Activated CD4-positive, alpha-beta T cell treated with anti-CD3 and anti-CD28 coated beads, Interleukin-2, amount 10 ng/mL, durations not matched to agents 7 days and 5 days (primary cell): ENCODE results near the gene YY2. TPM values are rescaled to one million over a fixed set of nuclear protein-coding genes. Genes with fewer than 3 reads are reported as not detected.

Experiments
- CTCF ChIA-PET: fragments of 350-600 bp; sonication (Branson Sonifier 250); formaldehyde crosslinking; loops from one replicate; lab custom pipeline; 2021; ENCODE audit warnings: antibody characterized with exemption; lab: Charles Lee
- POLR2A ChIA-PET: fragments of 350-600 bp; sonication (Branson Sonifier 250); formaldehyde crosslinking; loops from one replicate; lab custom pipeline; 2021; ENCODE audit warnings: antibody characterized with exemption; lab: Charles Lee
- DNase-seq: peaks from one replicate; pipeline ENCODE4 v3.0.0-alpha.2; 2020
- H3K27ac Mint-ChIP-seq: one replicate; pipeline ENCODE4 v1.8.0; 2021; ENCODE audit warnings: mild to moderate bottlenecking, moderate library complexity, mixed read lengths
- H3K27me3 Mint-ChIP-seq: one replicate; pipeline ENCODE4 v1.8.0; 2021; ENCODE audit warnings: mixed read lengths
- H3K36me3 Mint-ChIP-seq: one replicate; pipeline ENCODE4 v1.8.0; 2021; ENCODE audit warnings: low read depth, mixed read lengths
- H3K4me1 Mint-ChIP-seq: one replicate; pipeline ENCODE4 v1.8.0; 2021; ENCODE audit warnings: mixed read lengths
- H3K4me3 Mint-ChIP-seq: one replicate; pipeline ENCODE4 v1.8.0; 2021; ENCODE audit warnings: mild to moderate bottlenecking, moderate library complexity, mixed read lengths
- H3K9me3 Mint-ChIP-seq: one replicate; pipeline ENCODE4 v1.8.0; 2021; ENCODE audit warnings: mixed read lengths
- total RNA-seq, 2 experiments: library from RNA; stranded (reverse); gene quantifications; one replicate each; pipeline ENCODE4 v1.2.3, GENCODE V29; 2021

The YY2 gene
- total RNA-seq, 2 experiments from 2014 or later, result 1.5 to 2.0 TPM

DNA sequence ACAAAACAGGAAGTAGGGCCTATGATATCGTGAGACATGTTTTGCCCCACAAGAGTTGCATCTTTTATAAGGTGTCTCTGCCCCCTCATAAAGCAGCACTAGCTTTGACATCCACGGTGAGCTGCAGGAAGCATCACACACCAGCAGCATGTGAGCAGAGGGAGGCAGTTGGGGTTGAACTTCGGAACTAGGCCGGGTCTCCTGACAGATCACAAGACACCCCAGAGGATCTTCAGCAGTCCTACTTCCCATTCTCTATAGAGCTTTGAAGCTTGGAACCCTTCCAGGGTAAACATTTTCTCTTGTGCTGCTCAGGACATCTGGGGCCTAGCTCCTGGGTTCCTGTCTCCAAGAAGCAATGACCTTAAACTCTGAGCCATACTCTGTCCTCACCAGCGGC lies 27.5 kb downstream of the YY2 start:
- no peak for DNase-seq
- CTCF ChIA-PET, result no interaction called here
- Mint-ChIP-seq H3K27ac (no peak overlapping the region), H3K36me3 (peaks cover 17% of the 10 kb centered on the region), H3K27me3 (no peaks in the 10 kb centered on the region), H3K4me1 (no peaks in the 10 kb centered on the region), H3K9me3 (no peaks in the 10 kb centered on the region), H3K4me3 (no peak overlapping the region)
- POLR2A ChIA-PET, result no interaction called here

DNA sequence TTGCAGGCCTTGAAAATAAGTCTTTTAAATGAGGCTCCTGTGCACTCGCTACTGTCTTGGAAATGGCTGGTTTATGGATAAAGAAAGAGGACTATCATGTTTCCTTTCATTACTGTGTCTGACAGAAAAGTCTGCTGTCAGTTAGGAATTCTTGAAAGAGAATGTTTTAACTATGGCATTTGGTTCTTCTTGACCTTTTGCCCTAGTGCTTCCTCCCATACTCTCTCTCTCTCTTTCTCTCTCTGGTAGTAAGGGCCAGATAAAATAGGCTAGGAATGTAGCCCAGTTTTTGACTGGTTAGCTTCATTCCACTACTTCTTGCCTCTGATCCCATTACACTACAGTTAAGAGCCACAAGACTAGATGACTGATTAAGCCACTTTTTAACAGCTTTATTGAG lies 29.8 kb downstream of the YY2 start:
- Mint-ChIP-seq H3K27ac (no peak overlapping the region), H3K4me1 (no peaks in the 10 kb centered on the region), H3K4me3 (no peak overlapping the region), H3K36me3 (peaks cover 15% of the 10 kb centered on the region), H3K9me3 (no peaks in the 10 kb centered on the region), H3K27me3 (no peaks in the 10 kb centered on the region)
- POLR2A ChIA-PET, result no interaction called here
- CTCF ChIA-PET, result no interaction called here
- DNase-seq, result no peak

DNA sequence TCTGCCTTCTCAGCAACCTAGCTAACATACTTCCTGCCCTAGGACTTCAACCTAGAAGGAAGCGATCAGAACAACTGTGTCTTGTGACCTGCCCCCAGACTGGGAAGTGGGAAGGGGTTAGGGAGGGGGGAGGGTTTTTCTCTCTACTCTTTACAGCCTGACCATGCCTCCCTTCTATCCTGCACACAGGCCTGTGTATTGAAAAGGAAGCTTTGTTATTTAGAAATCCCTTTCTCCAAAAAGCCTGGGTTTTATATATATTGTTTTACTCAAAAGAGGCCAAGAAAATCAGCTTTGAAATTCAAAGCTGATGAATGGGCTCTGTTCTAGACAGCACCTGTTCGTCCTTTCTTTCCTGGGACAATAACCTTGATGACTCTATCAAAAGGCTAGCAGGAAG lies 49.5 kb downstream of the YY2 start:
- no peak overlapping the region for H3K27ac Mint-ChIP-seq
- CTCF ChIA-PET, result no interaction called here

DNA sequence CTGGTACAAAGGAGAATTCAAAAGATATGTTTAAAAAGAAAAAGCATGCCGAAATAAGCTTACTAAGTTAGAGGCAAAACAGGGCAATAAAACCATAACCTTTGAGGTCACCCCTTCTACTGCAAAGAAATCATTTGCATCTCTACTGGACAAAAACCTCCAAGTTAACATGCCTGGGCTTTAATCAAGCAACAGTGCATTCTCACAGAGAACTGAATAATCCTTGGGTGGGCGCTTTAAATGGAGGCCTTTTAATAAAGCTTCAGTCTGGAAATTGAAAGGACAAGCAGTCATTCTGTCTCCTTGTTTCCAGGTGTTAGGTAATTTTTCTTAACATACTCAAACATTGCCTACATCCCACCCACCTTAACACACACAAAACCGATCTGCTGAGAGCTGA lies 50.2 kb downstream of the YY2 start:
- H3K36me3 Mint-ChIP-seq, result no peaks in the 10 kb centered on the region
- no peak overlapping the region for H3K4me3 Mint-ChIP-seq
- DNase-seq, result no peak
- ChIA-PET CTCF (no interaction called here), POLR2A (no interaction called here)
- no peak overlapping the region for H3K27ac Mint-ChIP-seq
- H3K4me1 Mint-ChIP-seq, result no peaks in the 10 kb centered on the region
- H3K9me3 Mint-ChIP-seq, result no peaks in the 10 kb centered on the region
- H3K27me3 Mint-ChIP-seq, result no peaks in the 10 kb centered on the region

More for the DNA sequence above, 49.5 kb downstream of the YY2 start:
- H3K4me1 Mint-ChIP-seq, result no peaks in the 10 kb centered on the region
- H3K4me3 Mint-ChIP-seq, result no peak overlapping the region
- no peak for DNase-seq
- no peaks in the 10 kb centered on the region for H3K27me3 Mint-ChIP-seq
- H3K9me3 Mint-ChIP-seq, result no peaks in the 10 kb centered on the region
- POLR2A ChIA-PET, result no interaction called here
- H3K36me3 Mint-ChIP-seq, result no peaks in the 10 kb centered on the region

DNA sequence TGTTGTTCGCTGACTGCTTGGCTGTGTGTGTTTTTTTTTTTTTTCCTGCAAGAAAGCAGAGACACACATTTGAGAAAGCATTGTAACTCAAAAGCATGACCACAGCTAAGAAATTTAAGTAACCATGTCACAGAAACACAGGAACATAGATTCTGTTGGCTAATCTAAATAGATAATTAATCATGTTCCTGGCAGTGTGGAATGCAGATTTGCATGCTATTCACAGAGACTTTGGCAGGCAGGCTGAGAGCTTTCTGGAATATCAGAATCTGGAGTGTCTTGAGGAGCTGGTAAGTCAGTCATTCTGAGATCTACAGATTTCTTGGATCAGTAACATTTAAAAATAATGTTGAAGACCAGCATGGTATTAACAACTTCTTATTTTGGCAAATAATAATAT lies 51.5 kb downstream of the YY2 start:
- H3K4me3 Mint-ChIP-seq, result no peak overlapping the region
- CTCF ChIA-PET, result no interaction called here

More for the DNA sequence above, 51.5 kb downstream of the YY2 start:
- no peak for DNase-seq
- Mint-ChIP-seq H3K4me1 (no peaks in the 10 kb centered on the region), H3K36me3 (no peaks in the 10 kb centered on the region), H3K27ac (no peak overlapping the region), H3K27me3 (no peaks in the 10 kb centered on the region), H3K9me3 (no peaks in the 10 kb centered on the region)
- POLR2A ChIA-PET, result no interaction called here

Other genes with a start within 250 kb of the YY2 start
- under 1 TPM; 0.50 to 0.58 TPM for gene KLHL34, start 197.7 kb upstream of the YY2 start, total RNA-seq
- gene SMPX, start 97.9 kb upstream of the YY2 start, total RNA-seq, result not detected
- gene MBTPS2, start 16.4 kb upstream of the YY2 start, total RNA-seq, result 1 to 10 TPM; 8.3 to 8.4 TPM
- 10 to 100 TPM; 55.4 to 60.8 TPM for gene SMS, start 84.7 kb downstream of the YY2 start, total RNA-seq
- under 1 TPM; 0.07 to 0.08 TPM for gene PHEX, start 176.3 kb downstream of the YY2 start, total RNA-seq